Omental fat pad (tissue), 4 donors: ENCODE data around the gene CDCP1. TPM values are rescaled to one million over a fixed set of nuclear protein-coding genes. Genes with fewer than 3 reads are reported as not detected.

Experiments
- ATAC-seq: fragments of 150-250 bp; one replicate; pipeline ENCODE4 v1.9.1; 2016; ENCODE audit warnings: mild to moderate bottlenecking, moderate library complexity; ENCODE audit not compliant: low FRiP score
- DNase-seq: peaks from one replicate; pipeline ENCODE4 v3.0.0-alpha.2; 2019; ENCODE audit warnings: low spot score
- total RNA-seq, 4 donors: library from RNA; depleted of rRNA; stranded (reverse); fragments of >200 nt; gene quantifications; one replicate each; pipeline ENCODE4 v1.1.0, GENCODE V29; 2016
- TF ChIP-seq, protein P1 (sequence below), 3 donors: fragments of 450-650 bp; IDR thresholded peaks; one replicate each; pipeline ENCODE4 v1.5.1; 2016 to 2017; ENCODE audit warnings: antibody characterized with exemption in 3 of 3, mild to moderate bottlenecking in 3 of 3, moderate library complexity in 2 of 3

Gene CDCP1
- total RNA-seq, 4 donors from 2014 or later: 0.16 to 30.7 (median 8.2) TPM

DNA sequence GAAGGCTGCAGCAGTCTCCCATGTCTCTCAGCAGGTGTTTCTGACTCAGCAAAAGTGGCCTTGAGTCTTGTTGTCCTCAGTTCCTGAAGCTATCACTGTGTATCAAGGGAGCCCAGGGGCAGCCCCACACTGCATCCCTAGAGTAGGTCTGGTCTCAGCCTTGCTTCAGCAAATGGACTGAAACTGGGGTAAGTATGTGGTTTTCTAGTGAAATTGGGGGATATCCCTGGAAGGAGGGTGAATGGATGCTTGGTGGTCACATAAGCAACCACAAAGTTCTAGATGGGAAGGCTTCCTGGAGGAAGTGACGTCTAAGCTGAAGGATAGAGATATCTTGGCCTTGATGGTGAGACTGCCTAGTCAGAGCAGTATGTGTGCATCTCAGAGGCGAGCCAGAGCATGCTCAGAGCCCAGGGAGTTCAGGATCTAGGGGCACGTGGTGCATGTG, 41.5 kb upstream of the CDCP1 start:
- TF ChIP-seq, protein P1, sequence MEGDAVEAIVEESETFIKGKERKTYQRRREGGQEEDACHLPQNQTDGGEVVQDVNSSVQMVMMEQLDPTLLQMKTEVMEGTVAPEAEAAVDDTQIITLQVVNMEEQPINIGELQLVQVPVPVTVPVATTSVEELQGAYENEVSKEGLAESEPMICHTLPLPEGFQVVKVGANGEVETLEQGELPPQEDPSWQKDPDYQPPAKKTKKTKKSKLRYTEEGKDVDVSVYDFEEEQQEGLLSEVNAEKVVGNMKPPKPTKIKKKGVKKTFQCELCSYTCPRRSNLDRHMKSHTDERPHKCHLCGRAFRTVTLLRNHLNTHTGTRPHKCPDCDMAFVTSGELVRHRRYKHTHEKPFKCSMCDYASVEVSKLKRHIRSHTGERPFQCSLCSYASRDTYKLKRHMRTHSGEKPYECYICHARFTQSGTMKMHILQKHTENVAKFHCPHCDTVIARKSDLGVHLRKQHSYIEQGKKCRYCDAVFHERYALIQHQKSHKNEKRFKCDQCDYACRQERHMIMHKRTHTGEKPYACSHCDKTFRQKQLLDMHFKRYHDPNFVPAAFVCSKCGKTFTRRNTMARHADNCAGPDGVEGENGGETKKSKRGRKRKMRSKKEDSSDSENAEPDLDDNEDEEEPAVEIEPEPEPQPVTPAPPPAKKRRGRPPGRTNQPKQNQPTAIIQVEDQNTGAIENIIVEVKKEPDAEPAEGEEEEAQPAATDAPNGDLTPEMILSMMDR (IDR thresholded peaks at IDR 0.05): no peak
- ATAC-seq: no peak
- DNase-seq: no peak

DNA sequence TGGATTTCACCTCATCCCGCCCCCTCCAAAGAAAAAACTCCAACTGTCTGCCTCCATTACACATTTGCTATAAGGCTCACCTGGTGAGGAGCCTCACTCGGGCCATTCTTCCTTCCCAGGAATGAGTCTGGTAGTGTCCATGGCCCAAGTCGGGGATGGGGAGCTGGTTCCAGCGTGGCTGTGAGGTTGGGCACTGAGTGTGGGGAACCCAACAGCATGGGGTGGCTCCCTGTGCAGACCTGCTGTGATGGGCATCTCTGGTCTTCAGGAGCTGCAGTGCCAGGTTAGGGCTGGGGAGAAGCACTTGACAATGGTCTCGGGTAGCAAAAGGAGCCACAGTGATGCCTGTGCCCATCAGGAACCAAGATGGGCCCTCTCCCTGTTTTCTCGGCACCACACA, 40.7 kb upstream of the CDCP1 start:
- no peak for ATAC-seq
- no peak for DNase-seq
- TF ChIP-seq, protein P1 (IDR thresholded peaks at IDR 0.05): no peak

DNA sequence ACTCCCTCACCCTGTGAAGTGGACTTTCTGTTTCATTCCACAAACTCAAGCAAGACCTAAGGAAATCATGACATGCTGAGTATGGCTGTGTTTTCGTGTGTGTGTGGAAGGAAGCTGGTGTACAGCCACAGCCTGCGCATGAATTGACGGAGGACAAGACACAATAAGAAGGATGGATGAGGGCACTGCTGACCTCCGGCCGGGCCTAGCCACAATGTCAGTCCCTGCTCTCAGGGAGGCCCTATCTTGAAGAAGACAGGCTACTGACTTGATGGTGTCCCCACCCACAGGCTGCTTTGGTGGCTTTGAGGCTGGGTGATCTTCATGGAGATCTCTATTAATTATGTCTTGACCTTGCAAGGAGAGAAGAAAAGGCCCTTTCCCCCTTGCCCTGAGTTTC, 39.3 kb upstream of the CDCP1 start:
- DNase-seq (no peak), ATAC-seq (no peak)
- TF ChIP-seq, protein P1 (IDR thresholded peaks at IDR 0.05): no peak

DNA sequence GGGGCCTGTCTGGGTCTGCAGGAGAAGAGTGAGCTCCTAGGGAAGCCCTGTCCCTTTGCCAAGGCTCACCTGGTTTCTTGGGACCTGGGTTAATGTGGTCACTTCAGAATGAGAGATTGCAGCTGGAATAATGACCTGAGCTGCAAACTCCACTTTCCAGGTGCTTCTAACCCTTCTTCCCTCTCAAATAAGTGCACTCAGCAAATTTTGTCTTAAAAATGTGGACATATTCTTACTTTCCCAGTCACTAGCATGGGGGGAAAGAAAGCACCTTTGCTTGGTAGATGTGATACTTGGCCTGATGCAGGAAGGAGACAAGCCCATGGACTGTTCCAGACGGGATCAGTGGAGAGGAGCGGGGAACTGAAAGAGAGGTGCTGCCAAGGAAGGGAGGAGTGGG, 38.9 kb upstream of the CDCP1 start:
- TF ChIP-seq, protein P1 (IDR thresholded peaks at IDR 0.05): no peak
- ATAC-seq (no peak), DNase-seq (no peak)

DNA sequence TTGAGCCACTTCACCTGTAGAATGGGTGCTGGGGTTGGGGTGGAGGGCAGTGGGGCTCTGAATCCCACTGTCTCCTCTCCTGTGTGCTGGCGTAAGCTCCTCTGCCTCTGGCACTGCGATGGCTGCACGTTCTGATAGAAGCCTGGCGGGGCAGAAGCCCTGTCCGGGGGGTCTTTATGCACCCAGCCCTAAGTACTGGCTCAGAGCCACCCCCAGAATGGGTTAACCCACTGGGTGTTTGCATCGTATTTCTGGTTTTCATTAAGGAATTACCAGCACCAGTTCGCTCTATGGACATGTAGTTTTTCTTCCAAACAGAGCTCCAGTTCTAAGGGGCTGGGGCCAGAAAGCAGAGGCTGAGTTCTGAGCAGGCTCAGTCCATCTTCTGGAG, 37.7 kb upstream of the CDCP1 start:
- DNase-seq (no peak), ATAC-seq (no peak)
- TF ChIP-seq, protein P1 (IDR thresholded peaks at IDR 0.05): no peak

DNA sequence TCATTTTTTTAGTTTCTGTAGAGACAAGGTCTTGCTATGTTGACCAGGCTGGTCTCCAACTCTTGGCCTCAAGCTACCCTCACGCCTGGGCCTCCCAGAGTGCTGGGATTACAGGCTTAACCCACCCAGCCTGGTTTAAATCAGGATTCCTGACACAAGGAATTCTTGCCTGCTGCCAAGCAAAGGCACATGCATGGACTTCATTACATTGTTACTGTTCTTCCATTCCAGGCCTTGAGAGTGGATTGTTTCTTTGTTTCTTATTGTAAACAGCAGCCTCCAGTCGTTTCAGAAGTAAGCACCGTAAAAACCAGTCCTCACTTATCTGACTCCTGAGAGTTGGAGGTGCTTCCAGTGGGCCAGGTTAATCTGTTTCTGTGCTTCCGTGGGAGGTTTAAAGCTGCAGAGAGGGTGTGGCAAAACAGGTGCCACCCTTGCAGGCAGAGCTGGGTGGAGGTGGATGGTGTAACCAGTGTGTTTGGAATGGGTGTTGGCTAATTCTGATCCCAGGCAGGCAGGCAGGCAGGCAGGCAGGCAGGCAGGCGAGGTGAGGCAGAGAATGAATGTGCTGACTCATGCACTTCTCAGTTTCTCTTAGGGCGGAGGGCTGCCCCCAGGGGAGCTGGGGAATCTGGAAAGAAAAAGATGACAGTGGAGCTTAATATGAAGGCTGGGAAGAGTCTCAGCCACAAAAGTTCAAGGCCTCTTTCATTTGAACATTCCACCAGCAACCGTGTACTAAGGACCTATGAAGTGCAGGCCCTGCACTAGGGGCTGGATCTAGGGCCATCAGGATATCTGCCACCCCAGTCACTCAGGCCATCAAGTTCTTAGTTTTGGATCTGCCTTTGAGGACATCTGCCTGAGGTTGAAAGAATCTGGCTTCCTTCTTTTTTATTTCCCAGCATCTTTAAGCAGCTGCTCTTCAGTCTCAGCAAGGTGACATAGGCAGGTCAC, 37.0 kb upstream of the CDCP1 start:
- DNase-seq (no peak), ATAC-seq (peak; percentile 88)
- TF ChIP-seq, protein P1 (IDR thresholded peaks at IDR 0.05): no peak

DNA sequence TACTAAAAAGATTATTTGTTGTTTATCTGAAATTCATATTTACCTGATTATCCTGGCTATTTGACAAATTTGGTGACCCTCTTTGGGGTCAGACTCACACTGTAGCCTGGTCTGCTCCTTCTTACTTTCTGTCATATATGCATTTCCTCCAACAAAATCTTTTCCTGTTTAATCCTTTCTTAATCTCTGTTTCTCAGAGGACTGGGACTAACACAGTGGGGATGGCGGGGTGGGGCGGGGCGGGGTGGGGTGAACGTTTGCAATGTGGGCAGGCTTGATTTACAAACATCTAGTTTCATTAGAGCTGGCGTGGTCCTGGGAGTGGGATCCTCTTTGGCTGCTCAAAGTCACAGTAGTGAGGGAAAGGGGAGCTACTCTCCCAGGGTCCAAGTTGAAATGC, 35.3 kb upstream of the CDCP1 start:
- ATAC-seq (no peak), DNase-seq (no peak)
- TF ChIP-seq, protein P1 (IDR thresholded peaks at IDR 0.05): no peak
